ENCODE data around the gene C1orf94.
"Not testable (repeated sequence)": the region's sequence is repeated elsewhere in the genome, so short reads cannot be mapped to it uniquely, and the experiment has no call there.

The C1orf94 gene

GRCh38 chr1:34165422-34165921, 11.2 kb upstream of the C1orf94 start:
- DNase-seq: no peak

GRCh38 chr1:34166191-34166624, 10.5 kb upstream of the C1orf94 start:
- DNase-seq: no peak

- DNase-seq: peak; percentile 13
These were observed 9.9 kb upstream of the C1orf94 start for GRCh38 chr1:34166625-34167361.

- DNase-seq: no peak
These were observed 9.3 kb upstream of the C1orf94 start for GRCh38 chr1:34167389-34167788.

DNA sequence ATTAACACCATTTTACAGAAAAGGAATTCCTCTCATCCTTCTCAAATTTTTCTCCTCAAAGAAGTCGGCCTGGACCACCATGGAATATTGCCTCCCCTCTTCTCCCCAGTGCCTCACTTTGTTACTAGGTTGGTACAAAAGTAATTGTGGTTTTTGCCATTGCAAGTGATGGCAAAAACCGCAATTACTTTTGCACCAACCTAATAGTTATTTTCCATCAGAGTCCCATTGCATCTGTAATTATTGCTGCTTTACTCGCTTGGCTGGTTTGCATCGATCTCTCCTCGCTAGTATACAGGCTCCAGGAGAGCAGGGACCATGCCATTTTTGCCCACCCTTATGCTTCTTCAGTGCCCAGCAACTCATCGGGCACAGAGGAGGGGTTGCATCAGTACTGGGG, 963 bp upstream of the C1orf94 start:
- DNase-seq: no peak

- no peak for DNase-seq
These were observed 1.4 kb downstream of the C1orf94 start for GRCh38 chr1:34178072-34178471.

DNA sequence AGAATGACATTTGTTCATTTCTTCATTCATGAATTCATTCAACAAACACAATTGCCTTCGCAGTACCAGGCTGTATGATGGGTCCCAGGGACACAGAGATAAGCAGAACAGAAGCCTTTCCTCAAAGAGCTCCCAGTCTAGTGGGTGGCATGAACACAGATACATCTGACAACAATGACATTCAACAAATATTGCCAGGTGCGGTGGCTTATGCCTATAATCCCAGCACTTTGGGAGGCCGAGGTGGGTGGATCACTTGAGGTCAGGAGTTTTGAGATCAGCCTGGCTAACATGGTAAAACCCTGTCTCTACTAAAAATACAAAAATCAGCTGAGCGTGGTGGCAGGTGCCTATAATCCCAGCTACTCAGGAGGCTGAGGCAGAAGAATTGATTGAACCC, 6.7 kb downstream of the C1orf94 start:
- DNase-seq: not testable (repeated sequence)

- DNase-seq: peak; percentile 37
These were observed 10.2 kb downstream of the C1orf94 start for GRCh38 chr1:34186741-34187494.

DNA sequence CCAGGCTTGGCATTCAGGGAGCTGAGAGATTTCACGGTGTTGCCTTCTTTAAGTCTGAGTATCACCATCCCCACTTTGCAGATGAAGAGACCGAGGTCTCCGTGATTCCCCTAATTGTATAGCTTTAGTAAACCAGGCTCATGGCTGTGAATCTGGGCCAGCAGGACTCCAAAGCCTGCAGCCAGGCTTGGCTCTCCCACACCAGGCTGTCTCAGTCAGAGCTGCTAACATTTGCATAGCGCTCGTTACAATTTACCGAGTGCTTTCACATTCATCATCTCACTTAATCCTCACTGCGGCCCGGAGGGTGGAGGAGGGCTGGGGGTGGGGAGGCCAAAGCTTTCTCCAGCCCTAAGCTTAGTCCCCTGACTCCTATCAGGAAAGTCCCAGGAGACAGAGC, 11.7 kb downstream of the C1orf94 start:
- peak; percentile 4 for DNase-seq

DNA sequence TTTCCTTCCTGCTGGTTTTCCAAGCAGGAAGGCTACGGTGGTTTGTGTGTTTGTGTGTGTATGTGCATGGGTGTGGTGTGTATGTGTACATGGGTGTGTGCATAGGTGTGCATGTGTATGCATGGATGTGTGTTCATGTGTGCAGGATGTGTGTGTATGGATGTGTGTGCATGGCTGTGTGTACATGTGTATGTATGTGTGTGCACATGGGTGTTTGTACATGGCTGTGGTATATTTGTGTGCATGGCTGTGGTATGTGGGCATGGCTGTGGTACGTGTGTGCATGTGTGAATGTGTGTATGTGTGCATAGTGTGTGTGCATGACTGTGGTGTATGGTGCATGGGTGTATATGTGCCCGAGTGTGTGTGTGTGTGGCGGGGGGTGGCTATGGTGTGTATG, 12.3 kb downstream of the C1orf94 start:
- DNase-seq: no peak

- DNase-seq: peak; percentile 98
These were observed 14.0 kb downstream of the C1orf94 start for GRCh38 chr1:34190692-34191091.

GRCh38 chr1:34192621-34193020, 15.9 kb downstream of the C1orf94 start:
- DNase-seq: no peak

DNA sequence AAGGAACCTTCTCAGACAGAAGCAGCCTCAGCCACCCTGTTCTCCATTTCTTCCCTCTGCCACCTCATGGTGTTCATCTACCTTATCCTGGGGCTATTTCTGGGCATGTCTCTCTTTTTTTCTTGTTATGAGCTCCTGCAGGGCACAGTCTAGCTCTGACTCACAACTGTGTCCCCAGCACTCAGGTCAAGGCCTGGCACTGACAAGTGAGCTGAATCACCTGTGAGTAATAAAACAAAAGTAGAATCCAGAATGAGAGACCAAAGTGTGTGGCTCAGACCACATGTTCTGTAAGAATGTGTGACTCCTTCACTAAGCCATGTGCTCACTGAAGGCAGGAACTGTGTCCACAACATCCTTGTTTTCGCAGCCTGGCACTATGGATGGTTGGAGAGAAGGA, 23.2 kb downstream of the C1orf94 start:
- no peak for DNase-seq

GRCh38 chr1:34212673-34213072, 36.0 kb downstream of the C1orf94 start:
- DNase-seq: no peak

GRCh38 chr1:34213956-34214355, 37.2 kb downstream of the C1orf94 start:
- DNase-seq: no peak

DNA sequence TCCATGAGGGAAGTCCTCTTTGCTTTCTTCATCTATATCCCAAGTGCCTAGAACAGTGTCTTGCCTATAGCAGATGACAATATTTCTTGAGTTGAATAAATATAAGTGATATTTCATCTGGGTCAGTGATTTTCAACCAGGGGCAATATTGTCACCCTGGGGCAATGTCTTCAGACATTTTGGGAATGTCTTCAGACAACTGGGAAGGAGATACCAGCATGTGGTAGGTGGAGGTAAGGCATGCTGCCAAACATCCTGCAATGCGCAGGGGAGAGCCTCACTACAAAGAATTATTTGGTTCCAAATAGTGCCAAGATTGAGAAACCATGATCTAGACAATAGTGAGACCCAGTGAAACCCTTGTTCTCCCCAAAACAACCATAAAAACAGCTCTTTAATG, 54.7 kb downstream of the C1orf94 start:
- DNase-seq: no peak

GRCh38 chr1:34235594-34235993, 58.9 kb downstream of the C1orf94 start:
- DNase-seq: no peak

- no peak for DNase-seq
These were observed 59.4 kb downstream of the C1orf94 start for GRCh38 chr1:34236089-34236488.

GRCh38 chr1:34237151-34237815, 60.6 kb downstream of the C1orf94 start:
- no peak for DNase-seq

- no peak for DNase-seq
These were observed 69.3 kb downstream of the C1orf94 start for GRCh38 chr1:34245967-34246366.

GRCh38 chr1:34250342-34250741, 73.6 kb downstream of the C1orf94 start:
- DNase-seq: no peak

DNA sequence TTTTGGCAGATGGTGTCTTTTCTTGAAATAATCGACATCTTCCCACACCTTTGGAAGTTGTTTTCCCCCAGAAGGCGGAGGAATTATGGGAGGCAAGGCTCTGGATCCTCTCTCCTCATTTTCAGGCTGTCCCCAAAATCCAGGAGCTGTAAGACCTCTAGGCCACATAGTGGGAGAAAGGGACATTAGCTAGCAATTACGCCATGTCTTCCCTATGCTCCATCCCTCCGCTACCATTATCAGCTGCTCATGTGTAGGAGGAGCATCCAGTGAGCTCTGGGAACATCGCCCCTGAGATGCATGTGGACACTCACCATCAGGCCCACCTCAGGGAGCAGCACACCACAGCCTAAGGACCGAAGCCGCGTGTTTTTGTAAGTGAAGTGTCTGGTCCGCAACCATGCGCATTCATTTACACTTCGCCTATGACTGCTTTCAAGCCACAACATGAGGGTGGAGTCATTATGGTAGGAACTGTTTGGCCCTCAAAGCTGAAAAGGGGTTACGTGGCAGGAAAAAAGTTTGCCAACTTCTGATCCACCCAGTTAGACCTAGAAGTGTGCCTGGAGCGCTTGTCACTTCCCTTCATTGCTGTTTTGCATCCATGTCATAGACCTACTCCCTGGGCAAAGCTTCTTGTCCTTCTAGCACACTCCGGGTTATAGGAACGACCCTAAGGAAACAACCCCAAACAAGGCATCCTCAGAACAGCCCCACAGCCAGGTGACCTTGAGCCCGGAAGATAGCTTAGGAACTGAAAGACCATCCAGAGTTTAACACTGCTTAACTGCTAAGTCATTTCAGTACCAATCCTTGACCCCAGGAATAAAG, 85.5 kb downstream of the C1orf94 start:
- no peak for DNase-seq

GRCh38 chr1:34262921-34263320, 86.2 kb downstream of the C1orf94 start:
- DNase-seq: no peak

All from MV-4-11 (cell line).